Activated CD4-positive, CD25-positive, alpha-beta regulatory T cell (primary cell): ENCODE results near the gene PEAR1.
A peak's percentile ranks its signal among the peaks of the same experiment; 100 is the strongest.

Source experiments
- DNase-seq, 4 experiments: peaks; one replicate each; lab custom pipeline; 2025; lab: John Stamatoyannopoulos, UW

The PEAR1 gene

GRCh38 chr1:156881663-156882062, 11.9 kb upstream of the PEAR1 start:
- no peak for DNase-seq

- no peak for DNase-seq
These were observed 11.0 kb upstream of the PEAR1 start for GRCh38 chr1:156882543-156882942.

- DNase-seq: no peak
These were observed 9.6 kb upstream of the PEAR1 start for GRCh38 chr1:156883919-156884318.

DNA sequence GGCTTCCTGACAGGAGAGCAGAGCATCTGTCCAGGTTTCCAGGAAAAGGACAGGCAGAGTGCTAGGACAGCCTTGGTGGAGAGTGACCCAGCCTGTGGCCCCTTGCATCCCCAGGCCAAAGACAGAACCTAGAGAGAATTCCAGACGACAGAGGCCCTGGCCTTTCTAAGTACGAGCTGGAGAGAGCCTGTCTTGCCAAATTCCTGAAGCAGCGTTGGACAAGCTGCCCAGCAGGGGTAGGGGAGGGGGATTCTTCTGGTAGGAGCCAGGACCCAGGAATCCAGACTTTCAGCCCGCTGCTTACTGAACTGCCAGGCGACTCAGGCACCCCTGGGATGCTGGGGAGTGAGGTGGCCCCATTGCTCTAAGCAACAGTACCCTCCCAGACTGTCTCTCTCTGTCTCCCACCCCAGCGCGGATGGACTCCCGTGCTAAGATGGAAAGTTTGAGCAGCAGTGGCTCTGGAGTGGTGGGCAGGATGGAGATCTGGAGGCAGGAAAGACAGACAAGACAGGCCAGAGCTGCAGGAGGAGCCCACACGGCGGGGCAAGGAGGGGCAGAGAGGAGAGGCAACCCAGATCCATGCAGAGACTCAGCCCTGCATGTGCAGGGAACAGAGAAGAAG, 8.8 kb upstream of the PEAR1 start:
- DNase-seq: no peak

GRCh38 chr1:156885314-156885713, 8.2 kb upstream of the PEAR1 start:
- no peak for DNase-seq

- no peak for DNase-seq
These were observed 7.6 kb upstream of the PEAR1 start for GRCh38 chr1:156885880-156886355.

DNA sequence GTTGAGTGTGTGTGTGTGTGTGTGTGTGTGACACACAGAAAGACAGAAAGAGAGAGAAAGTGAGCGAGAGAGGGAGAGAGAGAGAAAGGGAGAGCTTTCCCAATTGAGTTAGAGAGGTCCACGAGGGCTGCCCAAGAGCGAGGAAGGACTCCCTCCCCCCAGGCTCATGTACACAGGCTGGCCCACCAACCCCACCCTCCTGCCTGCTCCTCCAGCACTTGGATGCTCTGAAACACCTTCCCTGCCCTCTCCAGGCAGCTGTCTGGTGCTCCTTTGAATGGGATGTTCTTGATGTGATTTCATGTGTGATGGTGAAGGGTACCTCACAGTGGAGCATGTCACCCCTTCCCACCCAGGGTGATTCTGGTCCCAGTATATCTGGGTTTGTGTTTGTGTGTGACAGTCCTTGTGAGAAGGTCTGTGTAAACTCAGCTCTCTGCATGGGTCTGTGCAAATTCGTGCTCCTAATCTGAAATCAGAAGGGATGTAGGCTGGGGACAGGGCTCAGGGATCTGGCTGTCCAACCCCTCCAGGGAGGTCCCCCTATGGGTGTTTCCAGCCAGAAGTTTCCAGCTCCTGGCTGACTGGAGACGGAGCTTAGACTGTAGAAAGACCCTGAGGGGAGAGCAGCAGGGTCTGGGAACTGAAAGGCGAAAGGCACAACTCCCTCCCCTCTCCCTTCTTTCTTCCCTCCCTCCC, 6.8 kb upstream of the PEAR1 start:
- no peak for DNase-seq

DNA sequence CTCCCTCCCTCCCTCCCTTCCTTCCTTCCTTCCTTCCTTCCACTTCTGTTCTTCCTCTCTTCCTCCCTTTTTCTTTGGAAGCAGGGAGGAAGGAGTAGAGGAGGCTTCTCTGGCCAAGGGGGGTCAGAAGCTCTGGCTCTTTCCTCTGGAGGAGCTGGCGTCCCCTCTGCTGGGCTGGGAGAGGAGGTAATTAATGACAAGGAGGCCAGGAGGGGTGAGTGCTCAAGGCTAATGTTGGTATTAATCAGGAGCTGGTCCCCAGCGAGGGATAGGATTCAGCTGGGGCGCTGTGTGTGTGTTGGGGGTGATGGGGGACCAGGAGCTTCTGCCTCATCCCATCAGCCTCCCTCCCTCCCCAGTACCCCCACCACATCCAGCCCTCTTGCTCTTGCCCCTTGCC, 6.2 kb upstream of the PEAR1 start:
- DNase-seq: no peak

DNA sequence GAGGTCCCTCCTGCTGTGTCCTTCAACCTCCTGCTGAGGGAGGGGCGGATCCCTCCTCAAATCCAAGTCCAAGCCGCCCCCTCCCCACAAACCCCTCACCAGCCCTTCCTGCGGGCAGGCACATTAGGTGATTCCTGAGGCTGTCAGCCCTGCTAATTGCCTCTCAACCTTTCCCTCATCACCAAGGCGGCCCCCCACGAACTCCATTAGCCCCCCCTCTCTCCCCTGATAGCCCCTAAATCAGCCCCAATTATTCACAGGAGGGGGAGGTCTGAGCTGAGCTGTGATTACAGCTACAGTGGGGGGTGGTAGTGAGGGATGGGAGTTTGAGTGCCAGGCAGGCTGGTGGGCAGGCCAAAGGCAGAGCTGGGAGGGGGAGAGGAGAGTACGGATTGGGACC, 5.8 kb upstream of the PEAR1 start:
- no peak for DNase-seq

- DNase-seq: peak; percentile 10 to 35 (median 19)
These were observed 3.5 kb upstream of the PEAR1 start for GRCh38 chr1:156889802-156890580.

GRCh38 chr1:156892190-156893047, 1.1 kb upstream of the PEAR1 start:
- DNase-seq: peak; percentile 57 to 73 (median 70)

GRCh38 chr1:156894001-156894400, 483 bp downstream of the PEAR1 start:
- DNase-seq: no peak

- no peak for DNase-seq
These were observed 1.4 kb downstream of the PEAR1 start for GRCh38 chr1:156894711-156895454.

DNA sequence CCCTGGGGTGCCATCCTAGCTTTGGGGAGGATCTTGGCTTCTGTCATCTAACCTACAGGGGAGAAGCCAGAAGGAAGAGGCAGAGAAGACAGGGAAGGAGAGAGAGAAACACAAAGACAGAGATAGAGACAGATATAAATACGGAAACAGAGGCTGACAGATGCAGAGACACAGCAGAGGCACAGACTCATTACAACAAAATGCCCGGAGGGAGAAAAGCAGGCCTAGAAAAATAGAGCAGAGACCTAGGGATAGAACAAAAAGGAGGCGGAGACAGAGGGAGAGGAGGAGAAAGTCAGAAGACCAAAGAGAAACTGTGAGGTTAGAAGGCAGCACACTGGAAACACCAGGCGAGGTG, 1.9 kb downstream of the PEAR1 start:
- no peak for DNase-seq

DNA sequence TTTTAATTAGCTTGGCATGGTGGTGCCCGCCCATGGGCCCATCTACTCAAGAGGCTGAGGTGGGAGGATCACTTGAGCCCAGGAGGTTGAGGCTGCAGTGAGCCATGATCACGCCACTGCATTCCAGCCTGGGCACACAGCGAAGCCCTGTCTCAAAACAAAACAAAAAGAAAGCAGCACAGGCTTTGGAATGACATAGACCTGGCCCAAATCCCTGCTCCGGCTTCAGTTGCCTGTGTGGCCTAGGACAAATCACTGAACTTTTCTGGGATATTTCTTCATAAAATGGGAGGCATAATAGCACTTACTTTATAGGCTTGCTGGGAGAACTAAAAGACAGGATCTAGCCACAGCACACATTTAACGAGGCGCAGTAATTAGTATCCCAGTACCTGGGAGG, 2.4 kb downstream of the PEAR1 start:
- no peak for DNase-seq

GRCh38 chr1:156896490-156897033, 3.0 kb downstream of the PEAR1 start:
- no peak for DNase-seq

GRCh38 chr1:156897078-156897825, 3.7 kb downstream of the PEAR1 start:
- no peak for DNase-seq

- DNase-seq: no peak
These were observed 4.6 kb downstream of the PEAR1 start for GRCh38 chr1:156898161-156898566.

- no peak for DNase-seq
These were observed 5.6 kb downstream of the PEAR1 start for GRCh38 chr1:156898971-156899664.
